ENCODE results near the gene GNL3L.
"Not testable (repeated sequence)": the region's sequence is repeated elsewhere in the genome, so short reads cannot be mapped to it uniquely, and the experiment has no call there.

Gene GNL3L

DNA sequence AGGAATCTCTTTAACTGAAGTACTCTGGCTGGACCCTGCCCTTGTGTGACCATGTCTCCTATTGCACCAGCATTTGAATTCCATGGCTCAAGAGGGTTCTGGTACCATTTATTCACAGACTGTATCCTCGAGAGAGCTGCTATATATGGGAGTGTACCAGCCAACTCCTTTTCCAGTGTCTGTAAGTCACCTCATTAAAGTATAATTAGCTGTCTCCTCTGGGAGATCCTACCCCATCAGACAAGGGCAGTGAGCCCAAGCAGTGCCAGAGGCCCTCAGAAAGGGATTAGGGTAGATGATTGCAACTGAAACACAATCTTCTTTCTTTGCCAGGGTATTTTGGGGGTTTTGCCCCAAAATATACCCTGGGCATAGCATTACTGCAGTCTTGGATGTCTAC, 31.6 kb downstream of the GNL3L start:
- no peak for DNase-seq (ENCODE audit: low spot score)

DNA sequence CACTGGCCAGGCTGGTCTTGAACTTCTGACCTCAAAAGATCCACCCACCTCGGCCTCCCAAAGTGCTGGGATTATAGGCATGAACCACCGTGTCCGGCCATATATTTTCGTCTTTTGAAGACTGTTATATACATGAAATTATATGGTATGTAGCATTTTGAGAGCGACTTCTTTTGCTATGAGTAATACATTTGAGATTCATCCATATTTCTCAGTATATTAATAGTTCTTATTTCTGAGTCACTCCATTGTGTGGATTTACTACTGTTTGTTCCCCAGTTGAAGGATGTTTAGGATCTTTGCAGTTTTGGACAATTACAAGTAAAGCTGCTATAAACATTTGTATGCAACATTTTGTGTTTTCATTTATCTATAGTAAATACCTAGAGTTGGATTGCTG, 34.9 kb downstream of the GNL3L start:
- no peak for DNase-seq (ENCODE audit: low spot score)

DNA sequence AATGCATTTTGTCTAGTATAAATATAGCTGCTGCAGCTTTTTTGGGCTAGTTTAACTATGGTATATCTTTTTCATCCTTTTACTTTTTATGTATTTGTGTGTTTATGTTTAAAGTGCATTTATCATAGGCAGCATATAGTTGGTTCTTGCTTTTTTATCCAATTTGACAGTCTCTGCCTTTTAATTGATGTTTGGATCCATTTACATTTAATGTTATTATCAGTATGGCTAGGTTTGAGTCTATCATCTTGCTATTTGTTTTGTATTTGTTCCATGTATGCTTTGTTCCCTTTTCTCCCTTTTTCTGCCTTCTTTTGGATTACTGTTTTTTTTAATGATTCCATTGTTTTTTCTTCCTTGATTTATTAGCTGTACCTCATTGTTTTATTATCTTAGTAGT, 40.3 kb downstream of the GNL3L start:
- DNase-seq (ENCODE audit: low spot score) = no peak

DNA sequence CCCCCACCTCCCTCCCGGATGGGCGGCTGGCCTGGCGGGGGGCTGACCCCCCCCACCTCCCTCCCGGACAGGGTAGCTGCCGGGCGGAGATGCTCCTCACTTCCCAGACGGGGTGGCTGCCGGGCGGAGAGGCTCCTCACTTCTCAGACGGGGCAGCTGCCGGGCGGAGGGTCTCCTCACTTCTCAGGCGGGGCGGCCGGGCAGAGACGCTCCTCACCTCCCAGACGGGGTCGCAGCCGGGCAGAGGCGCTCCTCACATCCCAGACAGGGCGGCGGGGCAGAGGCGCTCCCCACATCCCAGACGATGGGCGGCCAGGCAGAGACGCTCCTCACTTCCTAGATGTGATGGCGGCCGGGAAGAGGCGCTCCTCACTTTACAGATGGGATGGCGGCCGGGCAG, 42.6 kb downstream of the GNL3L start:
- DNase-seq (ENCODE audit: low spot score) = not testable (repeated sequence)

DNA sequence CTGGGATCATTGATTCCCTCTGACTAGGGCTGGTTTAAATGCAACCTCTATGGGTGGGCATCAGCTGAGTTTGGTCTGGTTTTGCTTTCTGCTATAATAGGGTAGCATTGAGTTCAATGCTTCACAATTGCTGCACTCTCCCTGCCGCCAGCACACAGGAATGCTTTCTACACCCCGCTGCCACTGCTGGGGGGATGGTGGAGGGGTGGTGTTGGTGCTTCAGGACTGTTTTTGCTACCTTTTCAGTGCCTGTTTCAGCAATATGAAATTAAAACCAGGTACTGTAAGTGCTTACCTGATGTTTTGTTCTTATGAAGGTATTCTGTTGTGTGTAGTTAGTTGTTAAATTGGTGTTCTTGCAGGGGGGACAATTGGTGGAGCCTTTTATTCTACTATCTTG, 67.7 kb downstream of the GNL3L start:
- DNase-seq (ENCODE audit: low spot score) = no peak

DNA sequence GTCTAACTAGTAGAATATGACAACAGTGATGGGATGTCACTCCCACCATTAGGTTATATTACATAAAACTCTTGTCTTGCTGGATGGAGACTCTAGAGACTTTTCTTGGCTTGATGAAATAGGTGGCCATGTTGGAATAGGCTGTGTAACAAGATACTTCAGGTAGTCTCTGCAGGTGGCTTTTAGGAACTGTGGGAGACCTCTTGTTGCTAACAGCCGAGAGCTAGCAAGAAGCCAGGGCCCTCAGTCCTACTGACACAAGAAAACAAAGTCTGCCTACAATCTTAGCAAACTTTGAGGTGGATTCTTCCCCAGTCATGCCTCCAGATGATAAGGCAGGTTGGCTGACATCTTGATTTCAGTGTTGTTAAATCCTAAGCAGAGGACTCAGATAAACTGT, 72.5 kb downstream of the GNL3L start:
- peak; percentile 11 for DNase-seq (ENCODE audit: low spot score)

Measured in iPS-NIHi11 (cell line).